Dendritic cell treated with granulocyte-macrophage colony-stimulating factor and Interleukin-4, amounts not matched to agents 40 ng/mL and 50 ng/mL, for 4 days (primary cell): ENCODE results near the gene CMTM5.

ENCODE experiments used
- H3K27ac Mint-ChIP-seq: one replicate; pipeline ENCODE4 v1.8.0; 2022; ENCODE audit warnings: mild to moderate bottlenecking, mixed read lengths
- H3K27me3 Mint-ChIP-seq: one replicate; pipeline ENCODE4 v1.8.0; 2022; ENCODE audit warnings: mild to moderate bottlenecking, mixed read lengths
- H3K36me3 Mint-ChIP-seq: one replicate; pipeline ENCODE4 v1.8.0; 2022; ENCODE audit warnings: low read depth, mixed read lengths
- H3K4me1 Mint-ChIP-seq: one replicate; pipeline ENCODE4 v1.8.0; 2022; ENCODE audit warnings: low read depth, mixed read lengths
- H3K4me3 Mint-ChIP-seq: one replicate; pipeline ENCODE4 v1.8.0; 2022; ENCODE audit warnings: mild to moderate bottlenecking, moderate library complexity, mixed read lengths
- H3K9me3 Mint-ChIP-seq: one replicate; pipeline ENCODE4 v1.8.0; 2022; ENCODE audit warnings: mixed read lengths
- intact Hi-C: fragments of 100-400 bp; cut with micrococcal nuclease; formaldehyde crosslinking; loops from one replicate; pipeline ENCODE4 v1.15.0; 2022

CMTM5 gene

GRCh38 chr14:23376482-23377197, at the start of gene CMTM5:
Gene CMTM5, plus strand, starts transcription at chr14:23377046. Its CDS starts 206 bp downstream, at chr14:23377252.
- no peaks in the 10 kb centered on the region for H3K9me3 Mint-ChIP-seq
- H3K4me3 Mint-ChIP-seq = no peak within 1 kb of the TSS
- H3K36me3 Mint-ChIP-seq = no peaks in the 10 kb centered on the region
- no peaks in the 10 kb centered on the region for H3K4me1 Mint-ChIP-seq
- H3K27ac Mint-ChIP-seq = no peak within 1 kb of the TSS
- H3K27me3 Mint-ChIP-seq = peaks cover 5% of the 10 kb centered on the region
- intact Hi-C loops = no loop called here

GRCh38 chr14:23327947-23328744, 48.7 kb upstream of the CMTM5 start:
- Mint-ChIP-seq H3K27me3 (peaks cover 3% of the 10 kb centered on the region), H3K4me1 (peaks cover 20% of the 10 kb centered on the region), H3K4me3 (no peak overlapping the region), H3K9me3 (no peaks in the 10 kb centered on the region), H3K27ac (no peak overlapping the region), H3K36me3 (peaks cover 33% of the 10 kb centered on the region)
- intact Hi-C loops = loop anchor here (2.0 to 10.0 kb wide), 2 partner anchors 53 to 63 kb away; no protein-coding TSS in a partner anchor

- intact Hi-C loops = no loop called here
- H3K27ac Mint-ChIP-seq = no peak overlapping the region
- no peak overlapping the region for H3K4me3 Mint-ChIP-seq
- no peaks in the 10 kb centered on the region for H3K4me1 Mint-ChIP-seq
- H3K9me3 Mint-ChIP-seq = no peaks in the 10 kb centered on the region
- H3K36me3 Mint-ChIP-seq = no peaks in the 10 kb centered on the region
- H3K27me3 Mint-ChIP-seq = peaks cover 10% of the 10 kb centered on the region
Observed at GRCh38 chr14:23335623-23336022, 41.2 kb upstream of the CMTM5 start.

- Mint-ChIP-seq H3K27ac (no peak overlapping the region), H3K36me3 (no peaks in the 10 kb centered on the region), H3K9me3 (no peaks in the 10 kb centered on the region), H3K4me3 (no peak overlapping the region), H3K4me1 (no peaks in the 10 kb centered on the region), H3K27me3 (peaks cover 13% of the 10 kb centered on the region)
- intact Hi-C loops = no loop called here
Observed at GRCh38 chr14:23339506-23340268, 37.2 kb upstream of the CMTM5 start.

GRCh38 chr14:23344481-23344880, 32.4 kb upstream of the CMTM5 start:
- peaks cover 10% of the 10 kb centered on the region for H3K27me3 Mint-ChIP-seq
- H3K36me3 Mint-ChIP-seq = no peaks in the 10 kb centered on the region
- no peak overlapping the region for H3K27ac Mint-ChIP-seq
- H3K4me3 Mint-ChIP-seq = no peak overlapping the region
- no peaks in the 10 kb centered on the region for H3K4me1 Mint-ChIP-seq
- intact Hi-C loops = no loop called here
- no peaks in the 10 kb centered on the region for H3K9me3 Mint-ChIP-seq

- no peak overlapping the region for H3K27ac Mint-ChIP-seq
- H3K9me3 Mint-ChIP-seq = no peaks in the 10 kb centered on the region
- H3K4me1 Mint-ChIP-seq = no peaks in the 10 kb centered on the region
- H3K4me3 Mint-ChIP-seq = no peak overlapping the region
- intact Hi-C loops = no loop called here
- H3K27me3 Mint-ChIP-seq = peaks cover 23% of the 10 kb centered on the region
- no peaks in the 10 kb centered on the region for H3K36me3 Mint-ChIP-seq
Observed at GRCh38 chr14:23345987-23346692, 30.7 kb upstream of the CMTM5 start.

GRCh38 chr14:23346693-23347405, 30.0 kb upstream of the CMTM5 start:
- H3K9me3 Mint-ChIP-seq = no peaks in the 10 kb centered on the region
- no peaks in the 10 kb centered on the region for H3K36me3 Mint-ChIP-seq
- H3K27ac Mint-ChIP-seq = no peak overlapping the region
- no peaks in the 10 kb centered on the region for H3K4me1 Mint-ChIP-seq
- no peak overlapping the region for H3K4me3 Mint-ChIP-seq
- H3K27me3 Mint-ChIP-seq = peaks cover 28% of the 10 kb centered on the region
- intact Hi-C loops = no loop called here

- no peak overlapping the region for H3K27ac Mint-ChIP-seq
- peaks cover 29% of the 10 kb centered on the region for H3K27me3 Mint-ChIP-seq
- H3K4me3 Mint-ChIP-seq = no peak overlapping the region
- no peaks in the 10 kb centered on the region for H3K36me3 Mint-ChIP-seq
- no peaks in the 10 kb centered on the region for H3K4me1 Mint-ChIP-seq
- intact Hi-C loops = no loop called here
- no peaks in the 10 kb centered on the region for H3K9me3 Mint-ChIP-seq
Observed at GRCh38 chr14:23347406-23348296, 29.2 kb upstream of the CMTM5 start.

GRCh38 chr14:23348297-23348655, 28.6 kb upstream of the CMTM5 start:
- H3K4me1 Mint-ChIP-seq = no peaks in the 10 kb centered on the region
- no peaks in the 10 kb centered on the region for H3K9me3 Mint-ChIP-seq
- intact Hi-C loops = no loop called here
- H3K27ac Mint-ChIP-seq = no peak overlapping the region
- peaks cover 35% of the 10 kb centered on the region for H3K27me3 Mint-ChIP-seq
- H3K4me3 Mint-ChIP-seq = no peak overlapping the region
- no peaks in the 10 kb centered on the region for H3K36me3 Mint-ChIP-seq

GRCh38 chr14:23349156-23349845, 27.5 kb upstream of the CMTM5 start:
- no peaks in the 10 kb centered on the region for H3K36me3 Mint-ChIP-seq
- no peak overlapping the region for H3K4me3 Mint-ChIP-seq
- no peak overlapping the region for H3K27ac Mint-ChIP-seq
- no peaks in the 10 kb centered on the region for H3K4me1 Mint-ChIP-seq
- H3K27me3 Mint-ChIP-seq = peaks cover 46% of the 10 kb centered on the region
- intact Hi-C loops = no loop called here
- no peaks in the 10 kb centered on the region for H3K9me3 Mint-ChIP-seq

GRCh38 chr14:23351681-23352505, 25.0 kb upstream of the CMTM5 start:
- Mint-ChIP-seq H3K36me3 (no peaks in the 10 kb centered on the region), H3K4me3 (peak overlapping the region; percentile 21), H3K27ac (no peak overlapping the region), H3K4me1 (no peaks in the 10 kb centered on the region), H3K9me3 (no peaks in the 10 kb centered on the region), H3K27me3 (peaks cover 58% of the 10 kb centered on the region)
- intact Hi-C loops = no loop called here
